GM04504 (cell line): Measurements from ENCODE around the gene RETREG2.
A peak's percentile ranks its signal among the peaks of the same experiment; 100 is the strongest.

Experiments used
- DNase-seq: peaks from one replicate; pipeline ENCODE4 v3.0.0-alpha.2; 2012; ENCODE audit warnings: low read depth

The RETREG2 gene

GRCh38 chr2:219177552-219178376 is at the start of gene RETREG2:
RETREG2 (plus strand) TSS chr2:219178275; CDS start chr2:219178353, 78 bp downstream.
- peak; percentile 77 for DNase-seq

GRCh38 chr2:219128396-219128795 is 49.7 kb upstream of the RETREG2 start:
- no peak for DNase-seq

GRCh38 chr2:219129589-219129988 is 48.5 kb upstream of the RETREG2 start:
- no peak for DNase-seq

GRCh38 chr2:219131327-219131726 is 46.7 kb upstream of the RETREG2 start:
- DNase-seq = no peak

- DNase-seq = no peak
These were observed 46.3 kb upstream of the RETREG2 start for GRCh38 chr2:219131744-219132143.

- no peak for DNase-seq
These were observed 44.1 kb upstream of the RETREG2 start for GRCh38 chr2:219133976-219134375.

- no peak for DNase-seq
These were observed 37.4 kb upstream of the RETREG2 start for GRCh38 chr2:219140722-219141121.

GRCh38 chr2:219142329-219142728 is 35.7 kb upstream of the RETREG2 start:
- peak; percentile 90 for DNase-seq

- DNase-seq = no peak
These were observed 28.4 kb upstream of the RETREG2 start for GRCh38 chr2:219149667-219150066.

GRCh38 chr2:219155054-219155644 is 22.9 kb upstream of the RETREG2 start:
- DNase-seq = no peak

GRCh38 chr2:219157396-219157795 is 20.7 kb upstream of the RETREG2 start:
- no peak for DNase-seq

- no peak for DNase-seq
These were observed 20.1 kb upstream of the RETREG2 start for GRCh38 chr2:219158025-219158424.

GRCh38 chr2:219158586-219158985 is 19.5 kb upstream of the RETREG2 start:
- DNase-seq = no peak

- no peak for DNase-seq
These were observed 18.3 kb upstream of the RETREG2 start for GRCh38 chr2:219159771-219160185.

GRCh38 chr2:219160186-219161017 is 17.7 kb upstream of the RETREG2 start, which contains the start of gene NHEJ1:
NHEJ1 (minus strand) TSS chr2:219160815; CDS start chr2:219158362, 2,453 bp downstream.
- DNase-seq = peak; percentile 89

GRCh38 chr2:219161097-219161496 is 17.0 kb upstream of the RETREG2 start:
- DNase-seq = no peak

- DNase-seq = no peak
These were observed 14.9 kb upstream of the RETREG2 start for GRCh38 chr2:219163156-219163555.

- no peak for DNase-seq
These were observed 12.8 kb upstream of the RETREG2 start for GRCh38 chr2:219165058-219165911.

GRCh38 chr2:219167997-219168396 is 10.1 kb upstream of the RETREG2 start:
- DNase-seq = no peak

GRCh38 chr2:219168526-219168925 is 9.5 kb upstream of the RETREG2 start:
- DNase-seq = no peak

GRCh38 chr2:219168932-219169331 is 9.1 kb upstream of the RETREG2 start:
- no peak for DNase-seq
